ENCODE data around the gene RAB34.

DNA sequence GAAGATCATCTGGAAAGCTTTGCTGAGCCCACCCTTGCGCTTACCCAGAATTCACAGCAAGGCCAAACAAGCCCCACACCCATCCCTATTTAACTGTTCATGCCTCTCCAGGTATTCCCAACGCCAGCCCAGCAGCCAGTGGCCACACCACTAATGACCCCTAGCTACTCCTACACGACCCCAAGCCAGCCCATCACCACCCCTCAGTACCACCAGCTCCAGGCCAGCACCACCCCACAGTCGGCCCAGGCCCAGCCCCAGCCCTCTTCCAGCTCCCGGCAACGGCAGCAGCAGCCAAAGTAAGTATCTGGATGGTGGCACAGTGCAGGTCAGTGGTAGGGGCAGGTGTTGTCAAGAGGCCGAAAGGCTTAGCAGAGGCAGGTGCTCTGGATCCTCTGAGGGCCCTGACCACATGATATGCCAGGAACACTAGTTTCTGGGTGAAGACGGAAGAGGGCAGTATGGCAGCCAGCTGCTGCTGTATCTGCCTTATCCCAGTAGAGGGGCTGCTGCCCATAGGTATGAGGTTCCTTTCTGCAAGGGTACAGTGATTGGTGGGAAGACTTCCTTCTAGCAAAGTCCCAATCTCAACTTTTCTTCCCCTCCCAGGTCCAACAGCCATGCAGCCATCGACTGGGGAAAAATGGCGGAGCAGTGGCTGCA, 16.7 kb downstream of the RAB34 start:
- TF ChIP-seq, protein P1, sequence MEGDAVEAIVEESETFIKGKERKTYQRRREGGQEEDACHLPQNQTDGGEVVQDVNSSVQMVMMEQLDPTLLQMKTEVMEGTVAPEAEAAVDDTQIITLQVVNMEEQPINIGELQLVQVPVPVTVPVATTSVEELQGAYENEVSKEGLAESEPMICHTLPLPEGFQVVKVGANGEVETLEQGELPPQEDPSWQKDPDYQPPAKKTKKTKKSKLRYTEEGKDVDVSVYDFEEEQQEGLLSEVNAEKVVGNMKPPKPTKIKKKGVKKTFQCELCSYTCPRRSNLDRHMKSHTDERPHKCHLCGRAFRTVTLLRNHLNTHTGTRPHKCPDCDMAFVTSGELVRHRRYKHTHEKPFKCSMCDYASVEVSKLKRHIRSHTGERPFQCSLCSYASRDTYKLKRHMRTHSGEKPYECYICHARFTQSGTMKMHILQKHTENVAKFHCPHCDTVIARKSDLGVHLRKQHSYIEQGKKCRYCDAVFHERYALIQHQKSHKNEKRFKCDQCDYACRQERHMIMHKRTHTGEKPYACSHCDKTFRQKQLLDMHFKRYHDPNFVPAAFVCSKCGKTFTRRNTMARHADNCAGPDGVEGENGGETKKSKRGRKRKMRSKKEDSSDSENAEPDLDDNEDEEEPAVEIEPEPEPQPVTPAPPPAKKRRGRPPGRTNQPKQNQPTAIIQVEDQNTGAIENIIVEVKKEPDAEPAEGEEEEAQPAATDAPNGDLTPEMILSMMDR (IDR thresholded peaks at IDR 0.05; ENCODE audit: poor library complexity), result no peak
- no peak for TF ChIP-seq EZH2 (IDR thresholded peaks at IDR 0.05; ENCODE audit: borderline replicate concordance)
